Stimulated activated naive CD4-positive, alpha-beta T cell (primary cell): ENCODE data around the gene POLE3.
"Not testable (repeated sequence)": the region's sequence is repeated elsewhere in the genome, so short reads cannot be mapped to it uniquely, and the experiment has no call there.

Experiments
- DNase-seq, 6 experiments: peaks; one replicate each; lab custom pipeline; 2025; lab: John Stamatoyannopoulos, UW

Gene POLE3

GRCh38 chr9:113403646-113404045 lies 6.8 kb downstream of the POLE3 start:
- DNase-seq = no peak

- peak; percentile 97 to 99 (median 98) for DNase-seq
Measured at GRCh38 chr9:113401027-113401792, 9.3 kb downstream of the POLE3 start, which contains the start of gene ALAD. Gene ALAD (minus strand): TSS chr9:113401284. CDS start chr9:113393559, 7,725 bp downstream.

GRCh38 chr9:113399646-113400200 lies 10.8 kb downstream of the POLE3 start:
- DNase-seq = no peak

- no peak for DNase-seq
Measured at GRCh38 chr9:113398796-113399195, 11.7 kb downstream of the POLE3 start.

GRCh38 chr9:113397203-113397631 lies 13.3 kb downstream of the POLE3 start:
- no peak for DNase-seq

GRCh38 chr9:113395000-113395861 lies 15.2 kb downstream of the POLE3 start:
- no peak for DNase-seq

- no peak for DNase-seq
Measured at GRCh38 chr9:113393281-113393680, 17.2 kb downstream of the POLE3 start.

- DNase-seq = no peak
Measured at GRCh38 chr9:113391917-113392316, 18.6 kb downstream of the POLE3 start.

GRCh38 chr9:113390192-113390960 lies 20.1 kb downstream of the POLE3 start:
- no peak for DNase-seq

- no peak for DNase-seq
Measured at GRCh38 chr9:113389451-113389850, 21.0 kb downstream of the POLE3 start.

- no peak for DNase-seq
Measured at GRCh38 chr9:113388833-113389232, 21.6 kb downstream of the POLE3 start.

- DNase-seq = no peak
Measured at GRCh38 chr9:113387560-113388230, 22.8 kb downstream of the POLE3 start.

- DNase-seq = no peak
Measured at GRCh38 chr9:113386571-113387393, 23.7 kb downstream of the POLE3 start.

- DNase-seq = no peak
Measured at GRCh38 chr9:113381909-113382411, 28.5 kb downstream of the POLE3 start.

GRCh38 chr9:113381441-113381840 lies 29.0 kb downstream of the POLE3 start:
- not testable (repeated sequence) for DNase-seq

- no peak for DNase-seq
Measured at GRCh38 chr9:113380869-113381378, 29.6 kb downstream of the POLE3 start.

GRCh38 chr9:113379829-113380210 lies 30.7 kb downstream of the POLE3 start:
- not testable (repeated sequence) for DNase-seq

GRCh38 chr9:113379094-113379828 lies 31.2 kb downstream of the POLE3 start:
- not testable (repeated sequence) for DNase-seq
